ENCODE results near the gene XXYLT1. TPM values are rescaled to one million over a fixed set of nuclear protein-coding genes. Genes with fewer than 3 reads are reported as not detected.

Gene XXYLT1
- total and polyA plus RNA-seq, 2 donors = 12.4 to 18.5 TPM

- H3K4me1 ChIP-seq (ENCODE audit: insufficient read depth) = no peaks in the 10 kb centered on the region
- 68% methylated on average over 24 of the region's 24 CpGs for WGBS
- H3K36me3 ChIP-seq (ENCODE audit: insufficient read depth) = no peaks in the 10 kb centered on the region
- DNase-seq (ENCODE audit: extremely low spot score) = no peak
- H3K27ac ChIP-seq (ENCODE audit: low read depth) = peak overlapping the region; percentile 12
- no peak overlapping the region for H3K4me3 ChIP-seq (ENCODE audit: low read depth, low read length)
Observed at GRCh38 chr3:195179776-195180489, 91.0 kb downstream of the XXYLT1 start.

- H3K4me3 ChIP-seq (ENCODE audit: low read depth, low read length) = no peak overlapping the region
- WGBS = 44% methylated on average over 17 of the region's 17 CpGs
- H3K4me1 ChIP-seq (ENCODE audit: insufficient read depth) = no peaks in the 10 kb centered on the region
- H3K36me3 ChIP-seq (ENCODE audit: insufficient read depth) = no peaks in the 10 kb centered on the region
- DNase-seq (ENCODE audit: extremely low spot score) = no peak
- no peak overlapping the region for H3K27ac ChIP-seq (ENCODE audit: low read depth)
Observed at GRCh38 chr3:195178124-195178910, 92.6 kb downstream of the XXYLT1 start.

- Histone ChIP-seq H3K4me3 (ENCODE audit: low read depth, low read length) (no peak overlapping the region), H3K36me3 (ENCODE audit: insufficient read depth) (no peaks in the 10 kb centered on the region), H3K4me1 (ENCODE audit: insufficient read depth) (no peaks in the 10 kb centered on the region), H3K27ac (ENCODE audit: low read depth) (no peak overlapping the region)
- no peak for DNase-seq (ENCODE audit: extremely low spot score)
- 97% methylated on average over 6 of the region's 6 CpGs for WGBS
Observed at GRCh38 chr3:195177422-195178123, 93.4 kb downstream of the XXYLT1 start.

GRCh38 chr3:195176776-195177175 lies 94.2 kb downstream of the XXYLT1 start:
- Histone ChIP-seq H3K4me3 (ENCODE audit: low read depth, low read length) (no peak overlapping the region), H3K27ac (ENCODE audit: low read depth) (no peak overlapping the region), H3K36me3 (ENCODE audit: insufficient read depth) (no peaks in the 10 kb centered on the region), H3K4me1 (ENCODE audit: insufficient read depth) (no peaks in the 10 kb centered on the region)
- DNase-seq (ENCODE audit: extremely low spot score) = no peak
- 94% methylated on average over 12 of the region's 12 CpGs for WGBS

GRCh38 chr3:195175476-195176337 lies 95.3 kb downstream of the XXYLT1 start:
- 94% methylated on average over 13 of the region's 13 CpGs for WGBS
- Histone ChIP-seq H3K36me3 (ENCODE audit: insufficient read depth) (no peaks in the 10 kb centered on the region), H3K27ac (ENCODE audit: low read depth) (no peak overlapping the region), H3K4me3 (ENCODE audit: low read depth, low read length) (no peak overlapping the region), H3K4me1 (ENCODE audit: insufficient read depth) (no peaks in the 10 kb centered on the region)
- DNase-seq (ENCODE audit: extremely low spot score) = no peak

GRCh38 chr3:195175076-195175475 lies 95.9 kb downstream of the XXYLT1 start:
- Histone ChIP-seq H3K27ac (ENCODE audit: low read depth) (no peak overlapping the region), H3K4me1 (ENCODE audit: insufficient read depth) (no peaks in the 10 kb centered on the region), H3K36me3 (ENCODE audit: insufficient read depth) (no peaks in the 10 kb centered on the region), H3K4me3 (ENCODE audit: low read depth, low read length) (no peak overlapping the region)
- WGBS = 96% methylated on average over 11 of the region's 11 CpGs
- no peak for DNase-seq (ENCODE audit: extremely low spot score)

GRCh38 chr3:195173657-195174056 lies 97.3 kb downstream of the XXYLT1 start:
- no peak overlapping the region for H3K27ac ChIP-seq (ENCODE audit: low read depth)
- H3K36me3 ChIP-seq (ENCODE audit: insufficient read depth) = no peaks in the 10 kb centered on the region
- H3K4me3 ChIP-seq (ENCODE audit: low read depth, low read length) = no peak overlapping the region
- 88% methylated on average over 9 of the region's 9 CpGs for WGBS
- DNase-seq (ENCODE audit: extremely low spot score) = no peak
- H3K4me1 ChIP-seq (ENCODE audit: insufficient read depth) = no peaks in the 10 kb centered on the region

GRCh38 chr3:195172896-195173295 lies 98.1 kb downstream of the XXYLT1 start:
- Histone ChIP-seq H3K27ac (ENCODE audit: low read depth) (no peak overlapping the region), H3K4me1 (ENCODE audit: insufficient read depth) (no peaks in the 10 kb centered on the region), H3K4me3 (ENCODE audit: low read depth, low read length) (no peak overlapping the region), H3K36me3 (ENCODE audit: insufficient read depth) (no peaks in the 10 kb centered on the region)
- 93% methylated on average over 7 of the region's 7 CpGs for WGBS
- no peak for DNase-seq (ENCODE audit: extremely low spot score)

GRCh38 chr3:195172039-195172684 lies 98.8 kb downstream of the XXYLT1 start:
- WGBS = 49% methylated on average over 11 of the region's 11 CpGs
- Histone ChIP-seq H3K4me3 (ENCODE audit: low read depth, low read length) (no peak overlapping the region), H3K36me3 (ENCODE audit: insufficient read depth) (no peaks in the 10 kb centered on the region), H3K27ac (ENCODE audit: low read depth) (no peak overlapping the region), H3K4me1 (ENCODE audit: insufficient read depth) (no peaks in the 10 kb centered on the region)
- DNase-seq (ENCODE audit: extremely low spot score) = no peak

- DNase-seq (ENCODE audit: extremely low spot score) = no peak
- H3K27ac ChIP-seq (ENCODE audit: low read depth) = no peak overlapping the region
- H3K4me3 ChIP-seq (ENCODE audit: low read depth, low read length) = no peak overlapping the region
- H3K36me3 ChIP-seq (ENCODE audit: insufficient read depth) = no peaks in the 10 kb centered on the region
- H3K4me1 ChIP-seq (ENCODE audit: insufficient read depth) = no peaks in the 10 kb centered on the region
- 61% methylated on average over 15 of the region's 15 CpGs for WGBS
Observed at GRCh38 chr3:195171093-195171873, 99.7 kb downstream of the XXYLT1 start.

GRCh38 chr3:195170496-195170895 lies 100.5 kb downstream of the XXYLT1 start:
- Histone ChIP-seq H3K27ac (ENCODE audit: low read depth) (no peak overlapping the region), H3K4me3 (ENCODE audit: low read depth, low read length) (no peak overlapping the region), H3K4me1 (ENCODE audit: insufficient read depth) (no peaks in the 10 kb centered on the region), H3K36me3 (ENCODE audit: insufficient read depth) (no peaks in the 10 kb centered on the region)
- no peak for DNase-seq (ENCODE audit: extremely low spot score)
- 87% methylated on average over 5 of the region's 5 CpGs for WGBS

GRCh38 chr3:195169011-195169649 lies 101.8 kb downstream of the XXYLT1 start:
- no peaks in the 10 kb centered on the region for H3K4me1 ChIP-seq (ENCODE audit: insufficient read depth)
- no peak for DNase-seq (ENCODE audit: extremely low spot score)
- no peak overlapping the region for H3K27ac ChIP-seq (ENCODE audit: low read depth)
- no peak overlapping the region for H3K4me3 ChIP-seq (ENCODE audit: low read depth, low read length)
- no peaks in the 10 kb centered on the region for H3K36me3 ChIP-seq (ENCODE audit: insufficient read depth)
- 91% methylated on average over 23 of the region's 23 CpGs for WGBS

All from urinary bladder (tissue), 4 donors.